HG03378 (cell line): ENCODE results near the gene GRIK2.
"Not testable (repeated sequence)": the region's sequence is repeated elsewhere in the genome, so short reads cannot be mapped to it uniquely, and the experiment has no call there.

Experiments used
- ATAC-seq: cut with Tn5 transposase; IDR thresholded peaks from one replicate; pipeline ENCODE4 v1.9.1; 2021; ENCODE audit warnings: mild to moderate bottlenecking, moderate library complexity; ENCODE audit not compliant: unreplicated experiment

GRIK2 gene

GRCh38 chr6:101626269-101626668 lies 232.8 kb downstream of the GRIK2 start:
- no peak for ATAC-seq

DNA sequence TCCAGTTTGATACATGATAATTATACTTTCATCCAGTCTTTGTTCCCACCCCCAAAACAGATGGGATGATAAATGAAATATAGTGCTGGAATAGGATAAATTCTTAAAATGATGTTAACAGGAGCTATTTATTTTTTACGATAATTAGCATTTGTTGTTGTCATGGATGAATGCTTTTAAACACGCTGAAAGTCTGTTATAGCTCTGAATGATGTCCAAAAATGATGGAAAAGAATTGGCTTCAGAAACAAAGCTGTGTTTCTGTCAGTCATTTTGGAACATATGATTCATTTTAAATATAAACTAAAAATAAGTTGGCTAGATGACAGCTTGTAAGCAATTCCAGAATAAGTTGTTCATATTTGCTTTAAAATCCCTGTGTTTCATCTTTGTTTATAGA lies 237.4 kb downstream of the GRIK2 start:
- ATAC-seq, result no peak

- no peak for ATAC-seq
These were observed 239.6 kb downstream of the GRIK2 start for GRCh38 chr6:101633081-101633480.

GRCh38 chr6:101638865-101639264 lies 245.4 kb downstream of the GRIK2 start:
- ATAC-seq, result not testable (repeated sequence)

GRCh38 chr6:101640131-101640530 lies 246.6 kb downstream of the GRIK2 start:
- no peak for ATAC-seq

- ATAC-seq, result no peak
These were observed 252.3 kb downstream of the GRIK2 start for GRCh38 chr6:101645770-101646169.

- ATAC-seq, result no peak
These were observed 257.0 kb downstream of the GRIK2 start for GRCh38 chr6:101650402-101651100.

GRCh38 chr6:101652079-101652478 lies 258.6 kb downstream of the GRIK2 start:
- no peak for ATAC-seq

- no peak for ATAC-seq
These were observed 261.6 kb downstream of the GRIK2 start for GRCh38 chr6:101655109-101655508.

DNA sequence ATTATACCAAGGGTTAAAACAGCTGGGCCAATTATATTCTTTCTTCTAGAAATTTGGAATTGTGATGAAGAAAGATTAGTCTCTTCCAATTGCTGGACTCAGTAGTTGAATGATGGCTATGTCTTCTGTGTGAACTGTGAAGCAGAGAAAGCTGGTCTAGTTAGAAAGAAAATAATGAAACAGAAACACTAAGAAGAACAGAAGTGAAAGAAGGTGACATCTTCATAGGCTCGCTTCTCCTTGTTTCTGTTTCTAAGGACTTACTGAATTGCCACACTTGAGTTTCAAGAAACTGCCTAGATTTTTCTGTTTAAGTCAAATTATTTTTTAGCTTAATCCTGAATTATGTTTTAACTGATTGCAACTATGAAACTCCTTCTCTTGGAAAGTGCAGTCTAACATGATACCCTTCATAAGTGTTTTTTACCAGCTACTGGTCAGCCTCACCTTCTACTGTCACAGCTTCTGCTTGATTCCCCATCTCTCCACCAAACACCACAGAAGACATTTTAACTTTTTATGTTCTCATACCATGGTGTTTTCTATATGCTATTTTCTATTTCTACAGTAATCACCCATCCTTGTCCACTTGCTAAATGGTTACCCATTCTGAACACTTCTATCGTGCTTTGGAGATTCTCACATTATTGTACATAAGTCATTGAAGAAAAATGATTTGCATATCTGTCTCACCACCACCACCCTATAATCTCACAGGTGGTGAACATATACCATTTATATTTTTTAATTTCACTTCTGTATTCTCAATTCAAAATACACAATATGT lies 268.8 kb downstream of the GRIK2 start:
- peak; percentile 62 for ATAC-seq

DNA sequence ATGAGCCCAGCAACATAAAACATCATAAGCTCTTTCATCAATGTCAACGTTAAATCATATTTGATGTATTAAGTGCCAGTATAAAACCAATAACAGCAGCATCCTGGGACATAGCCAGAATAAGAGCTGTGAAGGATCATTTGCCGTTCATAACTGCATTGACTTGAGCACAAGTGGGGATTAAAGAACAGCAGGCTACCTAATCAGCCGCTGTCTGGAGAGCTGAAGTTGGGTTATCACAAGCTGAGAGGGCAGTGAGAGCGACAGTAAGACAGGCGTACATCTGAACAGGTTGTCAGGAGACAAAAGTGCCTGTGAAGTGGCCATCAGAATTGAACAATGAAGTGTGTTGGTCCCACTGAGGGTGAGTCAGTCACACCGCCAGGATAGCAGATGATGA lies 269.6 kb downstream of the GRIK2 start:
- ATAC-seq, result no peak

GRCh38 chr6:101666256-101666655 lies 272.7 kb downstream of the GRIK2 start:
- no peak for ATAC-seq

DNA sequence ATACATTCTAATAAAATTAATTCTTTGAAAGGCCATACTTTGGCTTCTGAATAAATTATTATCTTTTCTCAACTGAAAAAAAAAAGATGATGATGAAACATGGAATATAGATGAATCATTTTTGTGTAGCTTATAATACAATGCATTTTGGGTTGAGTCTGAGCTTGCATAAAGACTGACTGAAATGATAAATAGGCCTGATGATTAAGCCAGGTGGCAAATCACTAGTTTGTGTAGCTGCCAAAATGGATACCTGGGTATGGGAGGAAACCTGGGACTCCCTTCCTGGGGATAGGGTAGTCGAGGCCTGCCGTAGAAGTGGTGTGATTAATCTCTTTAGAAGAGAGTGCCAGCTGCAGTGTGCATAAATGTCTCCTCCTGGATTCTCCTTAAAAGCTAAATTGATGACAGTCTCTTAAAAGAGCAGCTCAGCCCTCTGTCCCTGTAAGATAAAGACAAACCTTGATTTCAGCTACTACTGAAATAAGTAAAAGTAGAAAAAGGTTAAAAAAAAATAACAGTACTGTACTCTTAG lies 275.1 kb downstream of the GRIK2 start:
- ATAC-seq, result no peak

- ATAC-seq, result no peak
These were observed 282.7 kb downstream of the GRIK2 start for GRCh38 chr6:101676187-101676586.

GRCh38 chr6:101682937-101683336 lies 289.4 kb downstream of the GRIK2 start:
- ATAC-seq, result no peak

DNA sequence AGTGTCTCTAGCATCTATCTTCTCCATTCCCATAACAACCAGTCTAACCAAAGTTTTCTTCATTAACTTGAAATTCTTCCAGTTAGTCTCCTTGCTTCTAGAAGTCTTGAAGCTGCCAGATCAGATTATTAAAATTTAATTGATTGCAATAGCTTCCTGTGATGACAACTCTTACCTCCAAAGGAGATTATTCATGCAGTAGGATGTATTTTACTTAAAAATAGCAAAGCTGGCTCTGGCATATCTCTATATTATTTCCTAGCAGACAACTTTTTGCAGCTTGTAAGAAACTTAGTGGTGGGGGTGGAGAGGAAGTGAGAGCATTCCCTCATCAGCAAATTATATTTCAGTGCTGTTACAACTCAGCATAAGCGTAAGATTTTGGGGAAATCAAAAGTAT lies 290.4 kb downstream of the GRIK2 start:
- ATAC-seq, result no peak

- ATAC-seq, result no peak
These were observed 293.1 kb downstream of the GRIK2 start for GRCh38 chr6:101686653-101687052.

GRCh38 chr6:101689156-101689555 lies 295.6 kb downstream of the GRIK2 start:
- ATAC-seq, result no peak

GRCh38 chr6:101689695-101690094 lies 296.2 kb downstream of the GRIK2 start:
- no peak for ATAC-seq

DNA sequence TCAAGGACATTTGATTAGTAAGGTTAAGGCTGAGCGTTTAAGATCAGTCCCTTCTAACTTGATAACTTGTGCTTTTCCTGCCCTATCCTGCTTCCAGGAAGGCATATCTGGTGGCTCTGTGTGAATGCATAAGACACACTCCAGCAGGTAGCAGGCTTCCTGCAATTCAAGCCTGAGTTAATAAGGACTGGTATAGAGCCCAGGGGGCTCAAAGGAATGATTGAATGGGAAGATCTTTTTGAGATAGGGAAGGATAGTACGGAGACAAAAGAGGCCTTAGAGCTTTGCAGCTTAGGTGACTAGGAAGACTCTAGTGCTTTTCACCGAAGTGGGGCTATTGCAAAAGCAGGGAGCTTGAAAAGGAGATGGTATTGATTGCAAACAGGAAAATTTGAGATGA lies 307.1 kb downstream of the GRIK2 start:
- no peak for ATAC-seq

DNA sequence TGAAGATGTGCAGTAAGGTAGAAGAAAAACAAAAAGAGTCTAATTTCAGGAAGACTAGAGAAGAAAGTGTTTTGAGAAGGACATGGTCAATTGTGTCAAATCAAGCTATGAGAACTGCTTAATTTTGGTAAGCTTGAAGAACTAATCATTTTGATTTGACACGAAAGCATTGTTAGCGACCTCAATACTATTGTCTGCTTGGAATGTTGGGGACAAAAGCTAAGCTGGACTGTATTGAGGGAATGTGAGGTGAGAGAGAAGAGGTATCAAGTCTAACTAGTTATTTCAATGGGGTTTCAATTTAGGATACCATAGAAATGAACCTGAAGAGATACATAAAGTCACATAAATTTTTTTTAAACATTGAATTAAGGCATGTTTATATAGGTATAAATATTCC lies 309.8 kb downstream of the GRIK2 start:
- no peak for ATAC-seq

DNA sequence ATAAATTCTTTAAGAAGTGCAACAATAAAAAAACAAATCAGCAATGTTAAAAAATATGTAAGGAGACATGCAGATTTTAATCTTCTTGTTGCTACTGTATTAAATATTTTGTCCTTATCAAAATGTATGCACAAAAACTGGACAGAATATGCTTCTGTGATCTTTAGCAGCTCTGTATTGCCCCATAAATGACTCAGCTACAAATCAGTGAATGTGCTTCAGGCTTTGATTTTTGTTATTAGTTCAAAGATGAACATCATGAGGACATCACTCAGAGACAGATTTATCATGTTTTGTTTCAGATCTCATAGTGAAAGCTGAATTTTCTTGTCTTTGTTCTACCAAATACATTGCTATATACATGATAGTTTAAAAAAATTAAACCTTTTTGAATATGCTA lies 312.4 kb downstream of the GRIK2 start:
- ATAC-seq, result no peak
